A549 treated with AZD9567 at 1 μM for 4 hours (cell line): Measurements from ENCODE around the gene KISS1. TPM values are rescaled to one million over a fixed set of nuclear protein-coding genes. Genes with fewer than 3 reads are reported as not detected.

Experiments
- total RNA-seq: library from RNA; stranded (reverse); fragments of 200-300 nt; extraction: Qiagen RNA extraction; gene quantifications from 5 replicates; pipeline ENCODE4 v1.2.3, GENCODE V29; 2022; ENCODE audit not compliant: insufficient read depth

KISS1 gene, protein sequence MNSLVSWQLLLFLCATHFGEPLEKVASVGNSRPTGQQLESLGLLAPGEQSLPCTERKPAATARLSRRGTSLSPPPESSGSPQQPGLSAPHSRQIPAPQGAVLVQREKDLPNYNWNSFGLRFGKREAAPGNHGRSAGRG
- 0.37 to 0.83 TPM (median 0.52 TPM) in 4 of 5 replicates, not detected in the other for total RNA-seq

DNA sequence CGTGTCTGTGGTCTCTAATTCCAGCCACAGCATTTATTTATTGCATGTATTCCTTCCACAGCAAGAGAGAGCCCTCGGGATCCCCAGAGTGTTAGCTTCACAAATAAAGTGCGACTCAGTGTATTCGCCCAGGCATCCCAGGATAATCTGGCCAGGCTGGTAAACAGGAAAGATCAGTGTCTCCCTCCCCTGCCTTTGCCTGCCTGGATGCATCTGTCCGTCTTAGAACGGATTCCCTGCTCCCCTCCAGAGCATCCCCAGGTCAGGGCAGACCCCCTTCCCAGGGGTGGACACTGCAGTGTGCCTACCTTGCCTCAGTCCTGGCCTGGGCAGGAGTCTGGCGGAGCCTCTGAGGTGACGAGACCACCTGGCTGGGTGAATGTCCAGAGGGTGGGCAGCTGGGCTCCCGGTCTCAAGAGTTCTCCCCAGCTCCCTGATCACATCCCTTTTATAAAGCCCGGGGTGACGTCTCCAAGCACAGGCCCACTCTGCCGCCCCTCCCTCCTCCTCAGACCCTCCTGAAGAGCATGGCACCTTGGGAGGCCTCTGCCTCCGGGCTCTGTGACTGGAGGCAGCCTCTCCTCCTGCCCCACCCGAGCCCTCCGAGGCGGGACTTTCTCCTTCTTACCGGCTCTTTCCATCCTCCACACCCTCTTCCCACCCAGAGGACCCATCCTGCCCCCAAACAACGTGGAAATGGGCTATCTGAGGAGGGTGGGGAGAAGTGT lies at the start of gene KISS1:
Gene KISS1 (minus strand): TSS at position 424 of the 728 bp plus-strand sequence. CDS start 3,615 bp downstream, outside the sequence.

DNA sequence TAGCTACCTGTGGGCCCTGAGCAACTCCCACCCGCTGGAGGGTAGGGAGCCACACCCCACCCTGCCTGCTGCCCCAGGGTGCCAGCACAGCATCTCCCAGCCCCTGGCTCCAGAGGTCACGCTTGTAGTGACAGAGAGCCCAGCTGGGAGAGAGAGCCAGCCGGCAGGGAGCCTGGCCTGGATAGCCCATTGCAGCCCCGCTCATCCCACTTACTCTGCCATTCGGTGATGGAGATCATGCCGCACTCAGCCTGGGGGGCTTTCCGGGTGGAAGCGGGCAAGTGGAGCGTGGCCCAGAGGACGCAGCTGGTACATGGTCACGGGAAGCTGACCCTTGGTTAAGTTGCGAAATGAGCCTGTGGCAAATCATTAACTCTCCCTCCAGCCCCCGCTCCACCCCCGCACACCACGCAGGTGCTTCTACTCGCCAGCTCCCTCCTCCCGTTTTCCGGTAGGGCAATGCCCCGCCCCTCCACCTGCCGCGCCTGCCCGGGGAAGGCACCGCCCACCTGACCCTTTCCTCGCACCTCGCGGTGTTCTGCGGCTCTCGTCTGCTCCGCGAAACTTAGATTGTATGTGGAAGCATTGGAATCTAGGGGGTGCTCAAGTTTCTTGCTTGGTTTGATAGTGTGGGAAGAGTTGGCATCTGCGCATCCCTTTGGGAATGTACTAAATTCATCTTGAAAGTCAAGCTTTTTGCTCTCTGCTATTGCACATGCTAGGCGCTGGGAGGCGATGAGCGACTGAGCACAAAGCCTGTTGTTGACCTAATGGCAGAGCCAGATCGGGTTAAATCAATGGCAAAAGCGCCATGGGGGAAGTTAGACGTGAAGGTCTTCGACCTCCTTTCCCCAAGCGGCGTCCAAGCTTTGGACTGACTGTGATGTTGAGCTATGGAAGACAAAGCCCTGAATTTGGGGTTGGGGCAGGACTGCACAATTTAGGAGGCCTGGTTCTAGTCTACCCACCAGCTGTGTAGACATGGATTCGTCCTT lies 17.7 kb upstream of the KISS1 start, which contains the start of gene GOLT1A:
Gene GOLT1A (minus strand): TSS at position 321 of the 995 bp plus-strand sequence. CDS start 82 bp downstream, at position 239.

DNA sequence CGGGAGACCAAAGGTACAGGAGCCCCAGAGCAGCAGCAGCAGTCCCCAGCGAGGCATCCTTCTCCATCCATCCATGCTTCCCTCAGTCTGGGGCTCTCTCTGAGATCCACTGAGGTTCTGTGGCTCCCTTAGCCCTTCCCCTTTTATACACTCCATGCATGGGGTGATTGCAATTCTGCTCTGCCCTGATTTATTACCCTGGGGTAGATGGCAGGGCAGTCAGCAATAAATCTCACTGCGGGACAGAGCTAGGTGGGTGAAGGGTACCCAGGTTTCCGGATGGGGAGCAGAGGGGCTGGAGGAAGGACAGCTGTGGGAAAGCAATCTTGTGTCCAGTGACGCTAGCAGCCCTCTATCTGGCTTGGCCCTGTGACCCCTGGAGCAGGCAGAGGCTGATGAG lies 30.1 kb downstream of the KISS1 start, which contains the start of gene REN:
Gene REN (minus strand): TSS at position 119 of the 400 bp plus-strand sequence. CDS start 44 bp downstream, at position 75.

DNA sequence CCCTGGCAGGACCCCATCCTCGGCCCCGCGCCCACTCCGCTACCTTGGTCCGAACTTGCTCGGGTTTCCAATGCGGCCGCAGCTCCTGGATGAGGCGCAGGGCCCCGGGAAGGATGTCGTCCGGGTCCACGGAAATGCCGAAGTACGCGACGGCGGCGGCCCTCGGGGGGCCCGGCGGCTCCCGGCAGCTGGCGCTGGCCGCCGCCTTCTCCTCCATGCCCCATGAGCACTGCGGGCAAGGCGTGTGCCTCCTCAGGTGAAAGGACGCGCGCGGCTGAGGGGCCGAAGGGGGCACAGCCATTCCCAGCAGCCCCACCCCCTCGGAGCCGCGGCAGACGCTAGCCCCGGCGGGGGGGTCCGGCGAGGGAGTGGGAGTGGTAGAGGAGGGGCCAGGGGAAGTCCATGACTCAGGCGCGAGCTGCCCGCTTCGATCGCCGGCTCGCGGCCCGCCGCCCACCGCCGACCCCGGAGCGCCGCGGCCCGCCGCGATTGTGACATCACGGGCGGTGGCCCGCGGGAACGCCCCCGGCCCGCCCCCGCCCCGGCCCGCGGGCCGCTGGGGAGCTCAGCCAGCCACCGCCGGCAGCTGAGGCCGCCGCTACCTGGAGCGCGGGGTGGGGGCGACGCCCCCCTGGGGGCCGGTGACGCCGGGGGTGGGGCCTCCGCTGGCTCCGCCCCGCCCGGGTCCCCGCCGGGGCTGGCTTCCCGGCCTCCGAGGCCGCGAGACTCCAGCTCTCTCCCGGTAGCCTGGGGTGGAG lies 44.6 kb downstream of the KISS1 start, which contains the start of gene ETNK2:
Gene ETNK2 (minus strand): TSS at position 493 of the 758 bp plus-strand sequence. CDS start 192 bp downstream, at position 301.

Other genes starting within 250 kb of the KISS1 start
- gene SOX13, start 123.4 kb downstream of the KISS1 start, total RNA-seq = 10.9 to 21.5 TPM (median 19.7 TPM) in 5 replicates
- gene ETNK2, start 44.4 kb downstream of the KISS1 start, total RNA-seq = 7.0 to 10.9 TPM (median 8.0 TPM) in 5 replicates
- gene REN, start 30.2 kb downstream of the KISS1 start, total RNA-seq = not detected in 5 replicates
- 2.6 to 9.0 TPM (median 4.2 TPM) in 5 replicates for gene GOLT1A, start 17.5 kb upstream of the KISS1 start, total RNA-seq
- 11.0 to 30.8 TPM (median 28.1 TPM) in 5 replicates for gene PLEKHA6, start 163.4 kb upstream of the KISS1 start, total RNA-seq
- 24.4 to 32.7 TPM (median 25.4 TPM) in 5 replicates for gene PPP1R15B, start 215.3 kb upstream of the KISS1 start, total RNA-seq